GM19438 (cell line): ENCODE measurements around the gene DDX54.
"Not testable (repeated sequence)": the region's sequence is repeated elsewhere in the genome, so short reads cannot be mapped to it uniquely, and the experiment has no call there.

Source experiments
- ATAC-seq: cut with Tn5 transposase; IDR thresholded peaks from one replicate; pipeline ENCODE4 v1.9.1; 2021; ENCODE audit warnings: low read depth; ENCODE audit not compliant: unreplicated experiment

DDX54 gene

DNA sequence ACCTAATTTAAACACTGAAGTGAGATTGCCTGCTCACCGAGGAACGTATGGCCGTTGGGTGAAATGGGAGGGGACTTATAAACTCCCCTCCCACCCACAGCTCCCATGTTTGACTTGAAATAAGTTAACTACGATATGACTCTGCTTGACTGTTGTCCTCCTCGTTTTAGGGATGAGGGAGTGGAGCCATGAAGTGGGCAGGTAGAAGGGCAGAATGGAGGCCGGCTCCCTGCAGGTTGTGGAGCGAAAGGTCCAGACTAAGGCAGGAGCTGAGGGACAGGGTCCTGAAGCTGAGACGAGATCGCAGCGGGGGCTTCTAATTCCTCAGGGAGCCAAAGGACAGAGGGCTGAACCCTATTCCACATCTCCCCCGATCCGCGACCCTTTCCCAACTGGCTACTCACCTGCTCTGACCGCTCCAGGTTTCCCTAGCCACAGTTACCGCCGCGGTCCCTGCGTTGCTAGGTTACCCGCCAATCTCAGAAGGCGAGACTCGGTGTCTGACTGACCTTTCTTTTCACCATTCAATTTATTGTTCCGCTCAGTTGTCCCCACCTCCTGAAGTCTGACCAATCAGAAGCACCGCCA lies 35.4 kb upstream of the DDX54 start:
- no peak for ATAC-seq

DNA sequence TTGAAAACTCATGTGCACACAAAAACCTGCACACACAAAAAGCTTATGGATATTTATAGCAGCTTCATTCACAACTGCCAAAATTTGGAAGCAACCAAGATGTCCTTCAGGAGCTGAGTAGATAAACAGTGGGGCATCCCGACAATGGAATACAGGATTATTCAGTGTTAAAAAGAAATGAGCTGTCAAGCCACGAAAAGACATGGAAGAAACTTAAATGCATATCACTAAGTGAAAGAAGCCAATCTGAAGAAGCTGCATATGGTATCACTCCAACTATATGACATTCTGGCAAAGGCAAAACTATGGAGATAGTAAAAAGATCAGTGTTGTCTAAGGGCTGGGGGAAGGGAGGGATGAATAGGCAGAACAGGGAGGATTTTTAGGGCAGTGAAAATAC lies 30.7 kb upstream of the DDX54 start:
- no peak for ATAC-seq

DNA sequence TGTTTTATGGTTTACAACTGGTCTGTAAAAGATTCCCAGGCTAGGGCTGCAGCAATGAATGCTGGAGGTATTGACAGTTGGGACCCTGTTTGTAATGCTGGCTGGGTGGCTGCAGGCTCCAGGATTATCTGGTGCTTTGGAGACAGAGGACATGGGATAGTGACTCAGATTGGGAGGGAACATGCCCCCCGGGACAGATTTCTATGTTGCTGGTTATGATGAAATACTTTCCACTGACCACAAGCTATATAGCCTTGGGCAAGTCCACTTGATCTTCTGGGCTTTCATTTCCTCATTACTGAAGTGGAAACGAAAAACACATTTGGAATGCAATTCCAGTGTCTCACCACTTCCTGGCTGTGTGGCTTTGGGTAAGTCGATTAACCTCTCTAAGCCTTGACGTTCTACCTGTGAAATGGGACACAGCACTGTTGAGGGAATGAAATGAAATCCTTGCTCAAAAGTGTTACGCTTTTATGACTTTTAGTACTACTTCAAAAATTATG lies 29.7 kb upstream of the DDX54 start:
- ATAC-seq, result no peak

DNA sequence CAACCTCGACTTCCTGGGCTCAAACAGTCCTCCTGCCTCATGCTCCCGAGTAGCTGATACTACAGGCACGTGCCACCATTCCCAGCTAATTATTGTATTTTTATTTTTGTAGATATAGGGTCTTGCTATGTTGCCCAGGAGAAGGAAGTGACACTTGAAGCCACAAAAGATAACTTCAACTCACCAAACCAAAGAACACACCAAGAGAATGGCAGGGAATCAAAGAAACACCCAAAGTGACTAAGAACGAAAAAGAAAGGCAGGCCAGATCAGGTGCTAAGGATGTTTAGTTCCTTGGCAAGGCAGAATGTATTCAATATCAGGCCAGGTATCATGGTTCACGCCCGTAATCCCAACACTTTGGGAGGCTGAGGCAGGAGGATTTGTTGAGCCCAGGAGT lies 25.9 kb upstream of the DDX54 start:
- ATAC-seq, result no peak

DNA sequence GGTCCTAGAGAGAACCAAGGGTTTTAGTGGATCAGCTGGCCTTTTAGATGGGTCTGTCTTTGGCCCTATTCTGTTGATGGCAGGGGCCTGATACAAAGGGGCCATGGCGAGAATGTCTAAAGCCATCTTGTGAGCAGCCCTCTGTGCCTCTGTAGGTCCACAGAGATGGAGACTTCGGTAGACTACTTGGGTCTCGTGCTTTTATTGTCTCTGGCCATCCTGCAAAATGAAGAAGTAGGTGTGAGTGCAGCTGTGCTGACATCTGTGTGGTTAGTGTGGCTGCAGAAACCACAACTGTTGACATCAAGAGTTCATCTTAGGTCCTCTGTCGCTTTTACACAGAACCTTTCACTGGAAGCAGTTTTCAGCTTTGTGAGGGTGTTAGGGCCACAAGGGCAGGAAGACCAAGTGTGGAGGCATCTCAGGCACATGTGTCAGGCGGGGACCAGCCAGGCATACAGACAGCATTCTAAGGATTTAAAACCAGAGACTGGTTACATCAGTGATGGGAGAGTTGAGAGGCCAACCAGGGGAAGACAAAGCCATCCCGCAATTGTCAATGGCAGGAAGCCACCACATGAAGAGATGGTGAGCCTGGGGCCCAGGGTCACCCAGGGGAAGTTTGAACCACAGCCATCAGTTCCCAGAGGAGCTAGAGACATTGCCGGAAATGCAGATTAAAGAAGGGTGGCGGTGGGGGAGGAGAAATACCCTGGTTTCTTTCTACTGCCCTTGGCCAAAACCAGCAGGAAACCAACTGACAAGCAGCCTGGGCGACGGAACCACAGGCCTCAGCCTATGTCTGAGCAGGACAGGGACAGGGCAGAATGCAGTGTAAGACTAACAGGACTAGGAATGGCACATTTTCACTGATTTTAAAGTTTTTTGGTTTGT lies 23.0 kb upstream of the DDX54 start:
- peak; percentile 79 for ATAC-seq

DNA sequence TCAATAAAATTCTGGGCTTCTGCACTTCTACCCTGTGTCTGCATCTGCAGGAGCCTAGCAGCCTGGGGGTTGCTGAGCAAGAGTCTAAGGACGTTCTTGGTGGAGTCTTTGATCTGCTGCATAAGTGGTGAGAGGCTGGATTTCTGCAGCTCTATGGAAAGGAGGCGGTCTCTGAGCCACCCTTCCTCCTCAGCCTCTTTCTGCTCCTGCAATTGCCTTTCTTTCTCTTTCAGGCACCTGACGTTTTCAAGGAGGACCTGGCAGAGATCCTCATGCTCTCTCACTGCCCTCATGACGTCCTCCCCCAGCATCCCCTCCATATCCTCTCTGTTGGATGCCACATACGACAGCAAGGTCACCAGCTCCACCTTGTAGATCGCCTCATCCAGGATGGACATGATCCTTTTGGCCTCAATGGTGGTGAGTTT lies 22.3 kb upstream of the DDX54 start:
- ATAC-seq, result no peak

DNA sequence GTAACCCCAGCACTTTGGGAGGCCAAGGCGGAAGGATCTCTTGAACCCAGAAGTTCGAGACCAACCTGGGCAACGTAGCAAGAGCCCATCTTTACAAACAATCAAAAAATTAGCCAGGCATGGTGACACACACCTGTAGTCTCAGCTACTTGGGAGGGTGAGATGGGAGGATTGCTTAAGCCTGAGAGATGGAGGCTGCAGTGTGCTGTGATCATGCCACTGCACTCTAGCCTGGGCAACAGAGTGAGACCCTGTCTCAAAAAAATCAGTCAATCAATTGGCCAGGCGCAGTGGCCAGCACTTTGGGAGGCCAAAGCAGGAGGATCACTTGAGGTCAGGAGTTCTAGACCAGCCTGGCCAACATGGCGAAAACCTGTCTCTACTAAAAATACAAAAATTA lies 21.5 kb upstream of the DDX54 start:
- ATAC-seq, result not testable (repeated sequence)

DNA sequence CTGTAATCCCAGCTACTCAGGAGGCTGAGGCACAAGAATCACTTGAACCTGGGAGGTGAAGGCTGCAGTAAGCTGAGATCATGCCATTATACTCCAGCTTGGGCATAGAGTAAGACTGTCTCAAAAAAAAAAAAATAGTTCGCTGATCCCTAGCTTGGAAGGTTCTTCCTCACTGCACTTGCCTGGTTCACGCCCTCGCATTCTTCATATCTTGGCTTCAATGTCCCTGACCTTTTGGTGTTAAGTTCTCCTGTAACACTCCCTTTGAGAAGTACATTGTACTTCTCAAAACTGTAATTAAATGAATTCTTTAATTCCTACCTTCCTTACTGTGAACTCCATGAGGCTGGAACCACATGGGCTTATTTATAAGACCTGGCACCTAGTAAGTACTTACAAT lies 19.5 kb upstream of the DDX54 start:
- no peak for ATAC-seq

DNA sequence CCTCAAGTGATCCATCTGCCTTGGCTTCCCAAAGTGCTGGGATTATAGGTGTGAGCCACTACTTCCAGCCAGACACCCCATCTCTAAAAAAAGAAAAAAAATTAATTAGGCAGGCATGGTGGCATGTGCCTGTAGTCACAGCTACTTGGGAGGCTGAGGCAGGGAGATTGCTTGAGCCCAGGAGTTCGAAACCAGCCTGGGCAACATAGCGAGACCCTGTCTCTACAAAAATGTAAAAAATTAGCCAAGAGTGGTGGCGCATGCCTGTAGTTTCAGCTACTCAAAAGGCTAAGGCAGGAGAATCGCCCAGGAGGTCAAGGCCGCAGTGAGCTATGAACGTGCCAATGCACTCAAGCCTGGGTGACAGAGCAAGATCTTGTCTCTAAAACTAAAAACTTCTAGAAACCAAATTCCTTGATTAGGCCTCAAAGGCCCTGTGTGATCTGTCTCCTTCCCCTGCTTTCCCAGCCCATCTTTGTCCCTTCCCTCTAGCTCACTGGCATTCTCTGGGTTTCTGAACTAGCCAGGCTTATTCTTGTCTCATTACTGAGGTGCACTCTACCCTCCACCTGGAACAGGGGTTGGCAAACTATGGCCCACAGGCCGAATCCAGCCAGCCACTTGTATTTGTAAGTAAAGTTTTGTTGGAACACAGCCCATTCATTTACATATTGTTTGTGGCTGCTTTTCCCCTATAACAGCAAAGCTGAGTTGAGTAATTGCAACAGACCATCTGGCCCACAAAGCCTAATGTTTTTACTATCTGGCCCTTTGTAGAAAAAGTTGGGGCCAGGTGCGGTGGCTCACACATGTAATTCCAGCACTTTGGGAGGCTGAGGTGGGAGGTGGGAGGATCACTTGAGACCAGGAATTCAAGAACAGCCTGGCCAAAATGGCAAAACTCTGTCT lies 18.8 kb upstream of the DDX54 start:
- no peak for ATAC-seq

DNA sequence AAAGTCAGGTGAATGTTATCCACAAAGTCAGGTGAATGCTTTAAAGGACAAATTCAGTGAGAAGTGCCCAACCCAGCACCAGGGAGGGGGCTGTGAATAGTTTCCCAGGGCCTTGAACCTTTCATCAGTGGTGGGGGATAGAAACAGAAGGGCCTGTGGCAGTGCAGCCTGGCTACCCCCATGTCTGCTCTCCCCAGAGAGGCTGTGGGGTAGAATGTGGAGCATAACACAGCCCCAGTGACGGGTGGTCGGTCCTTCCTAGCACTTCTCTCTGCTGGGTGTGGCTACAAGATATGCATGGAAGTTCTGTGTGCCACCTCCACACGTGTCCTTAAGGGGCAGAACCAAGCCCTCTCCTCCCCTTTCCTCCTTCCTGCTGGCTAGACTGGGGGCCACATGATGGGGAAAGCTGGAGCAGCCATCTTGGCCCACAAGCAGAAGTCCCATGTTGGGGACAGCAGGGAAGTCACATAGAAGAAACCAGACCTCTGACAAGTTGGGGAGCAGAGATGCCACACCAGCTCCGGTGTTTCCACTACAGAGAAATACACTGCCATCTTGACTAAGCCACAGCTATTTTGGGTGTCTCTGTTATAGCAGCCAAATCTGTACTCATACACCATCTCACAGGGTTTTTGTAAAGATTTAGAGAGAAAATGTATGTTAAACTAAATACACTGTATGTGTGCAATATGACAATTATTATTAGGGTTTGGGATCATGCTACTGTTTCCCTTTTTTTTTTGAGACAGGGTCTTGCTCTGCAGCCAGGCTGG lies 17.2 kb upstream of the DDX54 start:
- ATAC-seq, result no peak

DNA sequence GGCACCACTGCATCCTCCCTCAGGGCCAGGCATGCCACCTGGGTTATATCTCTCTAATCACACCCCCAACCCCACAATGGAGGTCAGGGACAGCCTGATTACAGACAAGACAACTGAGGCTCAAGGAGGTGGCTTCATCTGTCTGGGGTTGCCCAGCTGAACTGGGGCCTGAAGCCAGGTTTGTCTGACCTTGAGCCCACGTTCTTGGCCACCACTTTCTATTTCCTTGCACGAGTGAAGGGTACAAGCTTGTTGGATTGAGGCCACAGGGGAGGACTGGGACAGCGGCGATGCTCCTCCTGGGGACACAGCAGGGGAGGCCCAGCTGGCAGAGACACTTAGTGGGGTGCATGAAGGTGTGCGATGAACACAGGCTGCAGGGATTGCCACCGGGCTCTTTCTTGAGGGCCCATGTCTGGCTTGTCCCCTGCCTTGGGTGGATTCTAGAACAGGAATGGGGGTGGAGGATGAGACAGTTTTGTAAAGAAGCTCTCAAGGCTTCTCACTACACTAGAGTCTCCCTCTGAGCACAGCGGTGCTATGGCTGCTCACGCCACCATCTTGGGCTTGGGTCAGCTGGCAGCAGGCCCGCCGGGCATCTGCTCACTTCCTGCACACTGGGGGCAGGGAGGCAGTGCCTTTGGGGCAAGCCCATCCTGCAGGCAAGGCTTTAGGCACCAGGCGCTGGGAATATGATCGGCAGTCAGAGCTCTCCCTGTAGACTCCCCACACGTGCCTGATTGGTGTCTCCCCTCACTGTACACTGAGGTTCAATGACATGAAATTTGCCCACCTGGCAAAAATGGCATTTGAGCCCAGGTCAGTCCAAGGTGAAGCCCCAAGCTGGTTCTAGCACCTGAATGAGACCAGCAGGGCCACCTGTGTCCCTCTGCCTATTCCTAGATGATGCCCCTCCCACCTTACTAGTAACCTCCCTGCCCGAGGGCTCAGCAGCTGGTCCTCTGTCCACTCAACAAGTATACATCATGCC lies 16.2 kb upstream of the DDX54 start:
- ATAC-seq, result no peak

DNA sequence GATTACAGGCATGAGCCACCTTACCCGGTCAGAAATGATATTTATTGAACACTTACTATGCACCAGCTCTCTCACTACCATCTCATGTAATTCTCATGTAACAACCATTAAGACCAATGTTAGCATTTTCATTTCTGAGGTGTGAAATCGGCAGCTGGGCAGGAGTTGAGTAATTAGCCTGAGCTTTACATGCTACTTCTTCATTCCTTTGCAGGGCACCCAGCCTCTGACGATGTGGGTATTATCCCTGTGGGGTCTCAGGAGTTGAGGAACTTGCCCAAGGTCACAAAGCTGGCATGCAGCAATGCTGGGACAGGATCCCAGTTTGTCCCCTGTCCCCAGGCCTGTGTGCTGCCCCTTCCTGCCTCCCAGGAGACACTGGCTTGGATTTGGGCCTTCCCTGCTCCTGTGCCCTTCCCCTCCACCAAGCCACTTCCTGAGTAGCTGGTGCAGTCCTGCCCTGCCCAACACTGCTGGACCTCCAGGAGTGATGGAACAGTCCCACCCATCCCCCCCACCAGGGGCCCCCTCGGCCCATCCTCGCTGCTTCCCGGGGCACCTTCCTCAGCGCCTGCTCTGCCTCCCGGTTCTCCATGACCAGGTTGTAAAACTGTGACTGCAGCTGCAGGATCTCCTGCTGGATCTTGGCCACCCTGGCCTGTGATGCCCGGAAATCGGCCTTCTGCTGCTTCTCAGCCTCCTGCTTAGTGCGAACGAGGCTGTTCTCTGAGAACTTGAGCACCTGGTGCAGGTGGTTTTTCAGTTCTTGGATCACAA lies 14.9 kb upstream of the DDX54 start:
- no peak for ATAC-seq

DNA sequence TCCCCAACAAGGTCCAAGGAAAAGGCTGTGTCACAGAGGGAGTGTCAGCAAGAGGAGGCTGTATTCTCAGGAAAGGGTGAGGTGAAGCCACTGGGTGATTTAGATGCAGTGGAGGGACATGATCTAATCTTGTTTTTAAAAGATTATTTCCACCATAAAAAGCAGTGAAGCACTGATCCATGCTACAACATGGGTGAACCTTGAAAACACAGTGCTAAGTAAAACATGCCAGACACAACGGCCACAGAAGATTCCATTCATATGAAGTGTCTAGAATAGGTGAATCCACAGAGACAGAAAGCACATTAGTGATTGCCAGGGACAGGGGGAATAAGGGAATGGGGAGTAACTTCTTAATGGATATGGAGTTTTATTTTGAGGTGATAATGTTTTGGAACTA lies 13.0 kb upstream of the DDX54 start:
- ATAC-seq, result no peak

DNA sequence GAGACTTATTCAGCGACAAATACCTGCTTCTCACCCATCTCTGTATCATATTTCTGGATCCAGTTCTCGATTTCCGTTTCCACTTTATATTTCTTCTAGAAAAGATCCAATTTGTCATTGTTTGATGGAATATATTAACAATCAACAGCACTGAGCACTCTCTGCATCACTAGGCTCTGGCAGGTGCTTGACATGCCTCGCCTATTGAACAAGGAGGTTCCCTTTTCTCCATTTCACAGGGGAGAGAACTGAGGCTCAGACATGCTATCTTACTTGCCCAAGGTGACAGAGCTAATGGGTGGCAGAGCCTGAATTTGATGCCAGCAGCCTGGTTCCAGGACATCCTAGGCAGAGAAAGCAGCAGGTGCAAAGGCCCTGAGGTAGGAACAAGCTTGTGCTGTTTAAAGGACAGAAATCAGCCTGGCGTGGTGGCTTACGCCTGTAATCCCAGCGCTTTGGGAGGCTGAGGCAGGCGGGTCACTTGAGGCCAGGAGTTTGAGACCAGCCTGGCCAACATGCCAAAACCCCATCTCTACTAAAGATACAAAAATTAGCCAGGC lies 12.3 kb upstream of the DDX54 start:
- no peak for ATAC-seq

DNA sequence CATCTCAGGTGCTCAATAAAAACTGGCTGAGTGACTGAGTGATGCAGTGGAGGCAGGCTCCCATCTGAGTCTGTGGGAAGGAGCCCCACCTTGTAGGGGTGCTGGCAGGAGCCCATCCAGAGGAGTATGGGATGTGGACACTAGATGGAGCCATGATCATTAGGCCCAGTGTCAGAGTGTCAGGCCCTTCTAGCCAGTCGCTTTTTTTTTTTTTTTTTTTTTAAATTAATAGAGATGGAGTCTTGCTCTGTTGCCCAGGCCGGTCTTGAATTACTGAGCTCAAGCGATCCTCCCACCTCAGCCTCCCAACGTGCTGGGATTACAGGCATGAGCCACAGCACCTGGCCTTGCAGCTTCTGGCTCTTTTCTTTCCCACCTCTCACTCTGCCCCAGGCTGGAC lies 11.7 kb upstream of the DDX54 start:
- peak; percentile 65 for ATAC-seq

DNA sequence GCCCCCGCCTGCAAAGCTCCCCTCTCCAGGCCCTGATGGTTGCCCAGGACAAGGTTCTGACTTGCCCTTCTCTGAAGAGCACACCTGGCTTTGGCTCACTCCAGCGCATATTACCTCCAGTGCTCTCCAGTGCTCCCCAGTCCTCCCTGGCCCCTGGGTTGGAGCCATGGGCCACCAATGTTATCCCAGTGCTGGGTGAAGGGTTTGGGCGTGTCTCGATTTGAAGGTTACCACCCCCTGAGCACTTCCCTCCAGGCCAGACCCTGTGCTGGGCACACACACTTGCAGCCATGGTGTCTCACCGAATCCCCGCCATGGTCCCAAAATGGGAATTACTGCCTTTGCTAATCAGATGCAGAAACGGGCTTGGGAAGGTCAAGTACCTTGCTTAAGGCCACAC lies 11.3 kb upstream of the DDX54 start:
- ATAC-seq, result no peak

DNA sequence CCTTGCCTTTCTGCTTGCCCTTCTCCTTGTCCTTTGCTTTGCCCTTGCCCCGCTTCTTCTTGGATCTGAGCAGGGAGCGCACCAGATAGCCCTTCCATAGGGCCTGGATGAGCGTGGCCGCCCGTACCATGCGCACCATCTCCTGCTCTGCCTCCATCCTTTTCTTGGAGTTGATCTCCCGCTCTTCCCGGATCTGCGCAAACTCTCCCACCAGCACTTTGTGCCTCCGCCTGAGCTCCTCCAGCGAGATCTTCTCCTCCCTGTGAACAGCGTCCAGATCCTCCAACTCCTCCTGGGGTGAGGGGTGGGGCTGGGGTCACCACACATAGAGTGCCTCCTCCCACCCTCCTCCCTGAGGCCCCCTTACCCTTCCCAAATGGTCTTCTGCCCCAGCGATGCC lies 10.3 kb upstream of the DDX54 start:
- ATAC-seq, result no peak

DNA sequence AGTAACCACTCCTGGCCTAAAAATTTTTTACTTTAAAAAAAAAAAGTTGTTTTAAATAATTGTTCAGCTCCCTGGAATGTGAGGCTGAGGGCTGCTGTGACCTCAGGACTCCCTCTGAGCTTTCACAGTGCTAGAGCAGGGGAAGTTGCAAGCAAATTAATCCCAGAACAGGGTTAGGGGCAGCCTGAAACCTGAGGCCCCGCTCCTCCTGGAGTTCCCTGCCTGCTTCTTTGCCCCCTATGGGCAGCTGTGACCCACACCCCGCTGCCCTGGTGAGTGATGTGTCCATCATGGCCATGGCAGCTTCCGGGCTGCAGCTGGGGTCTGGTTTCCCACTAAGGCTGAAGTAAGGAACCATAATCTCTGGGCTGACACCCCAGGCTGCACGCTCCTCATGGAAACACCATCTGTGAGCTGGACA lies 9.7 kb upstream of the DDX54 start:
- no peak for ATAC-seq
